GM23248 (cell line): ENCODE results near the gene SETD2.

Source experiments
- EZH2 ChIP-seq: fragments of 200-600 bp; sonication (generic); IDR thresholded peaks from 2 replicates; pipeline ENCODE4 v1.6.1; 2018; ENCODE audit warnings: antibody characterized with exemption, mild to moderate bottlenecking; ENCODE audit not compliant: insufficient read depth, poor library complexity, severe bottlenecking
- EZH2phosphoT487 ChIP-seq: fragments of 200-600 bp; sonication (generic); IDR thresholded peaks from 2 replicates; pipeline ENCODE4 v1.6.1; 2018; ENCODE audit warnings: antibody characterized with exemption, moderate library complexity, mild to moderate bottlenecking, low read depth; ENCODE audit not compliant: insufficient read depth

GRCh38 chr3:47017504-47018268, 146.2 kb downstream of the SETD2 start:
- TF ChIP-seq EZH2 (no peak), EZH2phosphoT487 (no peak)
